HG03108 (cell line): ENCODE measurements around the gene ATG16L1.

Source experiments
- ATAC-seq: cut with Tn5 transposase; IDR thresholded peaks from one replicate; pipeline ENCODE4 v1.9.1; 2021; ENCODE audit warnings: moderate library complexity; ENCODE audit not compliant: unreplicated experiment

Gene ATG16L1

GRCh38 chr2:233288663-233289062 lies 37.2 kb downstream of the ATG16L1 start:
- ATAC-seq = no peak

GRCh38 chr2:233289648-233290047 lies 38.2 kb downstream of the ATG16L1 start:
- no peak for ATAC-seq

- ATAC-seq = no peak
Observed at GRCh38 chr2:233290051-233290845, 38.8 kb downstream of the ATG16L1 start.

DNA sequence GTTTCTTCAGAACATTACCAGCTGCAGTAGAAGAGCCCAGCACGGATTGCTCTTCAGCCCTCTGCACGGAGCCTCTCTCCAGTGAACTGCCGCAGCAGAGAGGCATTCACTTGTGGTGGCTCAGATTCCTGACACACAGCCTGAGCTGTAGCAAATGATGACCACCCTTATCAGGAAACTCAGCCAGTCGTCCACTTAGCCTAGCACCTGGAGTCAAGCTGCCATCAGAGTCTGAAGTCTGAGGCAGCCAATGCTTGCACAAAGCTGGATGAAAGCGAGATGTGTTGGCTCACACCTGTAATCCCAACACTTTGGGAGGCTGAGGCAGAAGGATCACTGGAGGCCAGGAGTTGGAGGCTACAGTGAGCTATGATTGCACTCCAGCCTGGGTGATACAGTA lies 44.4 kb downstream of the ATG16L1 start:
- no peak for ATAC-seq

- ATAC-seq = no peak
Observed at GRCh38 chr2:233297076-233297475, 45.6 kb downstream of the ATG16L1 start.

- ATAC-seq = no peak
Observed at GRCh38 chr2:233300401-233300800, 48.9 kb downstream of the ATG16L1 start.

DNA sequence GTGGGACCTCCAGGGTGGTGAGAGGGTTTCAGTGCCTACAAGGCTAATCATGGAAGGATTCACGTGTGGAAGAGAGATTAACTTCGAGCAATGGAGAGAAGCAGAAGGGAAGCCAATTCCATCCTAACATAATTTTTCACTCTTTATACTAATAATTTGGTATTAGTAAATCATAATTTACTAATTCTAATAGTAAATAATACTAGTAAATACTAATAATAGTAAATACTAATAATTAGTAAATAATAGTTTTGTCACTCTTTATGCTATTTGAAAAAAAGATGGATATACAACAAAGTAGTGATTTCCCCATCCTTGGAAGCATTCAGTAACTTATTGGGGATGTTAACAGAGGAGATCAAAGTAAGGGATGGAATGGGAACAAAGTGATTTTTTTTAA lies 49.8 kb downstream of the ATG16L1 start:
- ATAC-seq = no peak

DNA sequence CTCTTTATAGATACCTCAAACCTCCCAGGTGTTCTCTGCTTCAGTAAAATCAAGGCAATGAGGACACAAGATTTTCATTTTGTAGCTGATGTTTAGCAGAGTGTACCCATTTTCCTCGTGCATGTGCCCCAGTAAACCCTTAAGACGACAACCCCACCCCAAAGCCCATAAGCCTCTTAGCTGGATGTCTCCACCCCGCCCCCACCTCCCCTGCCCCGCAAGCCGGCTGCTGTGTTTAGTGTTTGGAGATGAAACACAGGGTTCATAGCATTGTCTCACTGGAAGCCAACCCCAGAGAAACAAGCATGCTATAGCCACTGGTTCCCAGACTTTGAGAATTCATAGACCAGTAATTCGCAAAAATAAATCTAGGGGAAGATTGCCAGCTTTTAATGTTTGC lies 50.3 kb downstream of the ATG16L1 start:
- no peak for ATAC-seq

- no peak for ATAC-seq
Observed at GRCh38 chr2:233303252-233303651, 51.8 kb downstream of the ATG16L1 start.

DNA sequence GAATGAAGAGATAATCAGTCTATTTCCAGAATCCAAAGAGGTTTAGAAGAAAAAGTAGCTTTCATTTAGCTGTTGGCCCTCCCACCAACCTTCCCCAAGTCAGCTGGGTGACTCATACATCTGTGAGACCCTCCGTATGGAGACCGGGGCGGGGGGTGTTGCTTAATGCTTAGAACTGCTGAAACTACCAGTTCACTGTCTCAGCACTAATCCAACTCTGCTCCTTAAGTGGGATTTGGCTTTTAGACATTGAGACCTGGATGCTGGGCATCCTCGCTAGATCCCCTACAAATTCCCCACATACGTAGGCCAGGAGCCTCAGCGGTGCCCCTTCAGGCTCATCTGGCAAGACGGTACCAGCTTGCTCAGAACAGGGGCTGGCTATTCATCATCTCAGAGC lies 56.1 kb downstream of the ATG16L1 start, which contains the start of gene SAG:
SAG (plus strand) TSS at position 252 of the 400 bp plus-strand sequence. CDS start 1,374 bp downstream, outside the sequence.
- ATAC-seq = no peak

DNA sequence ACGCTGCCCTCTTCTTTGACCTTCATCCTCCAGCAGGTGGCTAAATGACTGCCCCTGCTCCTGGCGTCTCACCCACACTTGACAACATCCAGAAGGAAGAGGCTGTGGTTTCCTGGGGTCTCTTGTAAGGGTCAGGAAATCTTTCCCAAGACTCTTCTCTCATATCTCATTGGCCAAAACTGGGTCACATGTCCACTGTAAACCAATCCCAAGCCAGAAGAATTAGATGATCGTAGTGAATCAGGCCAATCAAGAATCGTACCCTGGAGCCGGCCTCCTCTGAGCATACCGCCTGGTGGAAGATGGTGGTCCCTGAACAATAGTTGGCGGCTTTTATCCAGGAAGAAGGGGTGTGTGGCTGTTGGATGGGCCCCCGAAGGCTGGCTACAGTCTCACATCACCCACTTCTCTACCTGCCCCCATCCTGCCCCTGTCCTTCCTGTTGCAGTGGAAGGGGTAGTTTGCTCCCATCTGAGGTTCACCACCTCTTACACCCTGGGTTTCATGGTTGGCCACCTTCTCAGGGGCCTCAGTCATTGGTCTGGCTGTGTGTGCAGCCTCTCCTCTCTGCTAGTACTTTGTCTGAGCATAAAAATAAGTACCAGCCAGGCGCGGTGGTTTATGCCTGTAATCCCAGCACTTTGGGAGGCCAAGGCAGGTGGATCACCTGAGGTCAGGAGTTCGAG lies 59.9 kb downstream of the ATG16L1 start:
- no peak for ATAC-seq

DNA sequence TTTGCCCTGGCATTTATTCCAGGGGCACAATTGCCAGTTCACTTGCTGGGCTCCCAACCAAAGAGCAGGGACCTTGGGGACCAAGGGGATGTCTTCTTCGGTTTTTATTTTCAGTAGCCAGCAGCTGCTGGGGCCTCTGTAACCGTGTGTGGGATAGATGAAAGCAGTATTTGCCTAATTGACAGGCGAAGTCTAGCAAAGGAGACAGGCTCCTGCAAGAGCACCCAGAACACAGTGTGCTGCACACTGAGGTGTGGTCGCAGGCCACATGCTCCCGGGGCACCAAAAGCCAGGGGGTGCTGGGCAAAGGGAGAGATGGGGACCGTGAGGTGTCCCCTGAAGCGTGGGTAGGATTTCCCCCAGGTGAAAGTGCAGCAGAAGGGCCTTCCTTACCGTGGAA lies 61.4 kb downstream of the ATG16L1 start:
- no peak for ATAC-seq

DNA sequence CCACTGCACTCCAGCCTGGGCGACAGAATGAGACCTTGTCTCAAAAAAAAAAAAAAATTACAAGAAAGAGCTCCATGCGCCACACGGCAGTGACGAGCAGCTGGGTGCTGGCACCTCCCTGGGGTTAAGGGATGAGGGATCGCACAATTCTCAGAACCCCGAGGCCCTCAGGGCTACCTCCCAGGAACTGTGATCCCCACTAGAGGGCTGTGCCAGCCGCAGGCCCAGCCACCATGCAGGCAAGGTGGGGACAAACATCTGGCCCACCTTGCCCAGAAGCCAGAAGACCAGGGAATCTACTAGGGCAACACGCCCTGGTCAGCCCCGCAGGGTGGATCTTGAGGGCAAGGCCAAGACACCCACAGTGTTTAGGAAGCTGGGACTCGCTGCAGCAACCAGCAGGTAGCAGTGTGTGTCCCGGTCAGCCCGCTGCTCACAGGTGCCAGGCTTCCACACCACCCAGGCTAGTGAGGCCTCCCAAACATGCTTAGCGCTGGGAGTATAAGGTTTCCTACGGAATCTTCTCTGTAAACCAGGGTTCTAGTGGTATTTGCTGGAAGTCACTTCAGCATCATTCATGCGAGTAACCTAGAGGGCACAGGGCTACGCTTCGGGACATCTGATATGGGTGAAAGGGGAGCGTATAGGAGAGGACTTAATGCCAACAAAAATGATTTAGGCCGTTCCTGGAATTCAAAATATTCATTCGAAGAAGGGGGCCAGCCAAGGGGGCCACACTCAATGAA lies 62.9 kb downstream of the ATG16L1 start:
- ATAC-seq = no peak

GRCh38 chr2:233317196-233317943 lies 65.9 kb downstream of the ATG16L1 start:
- ATAC-seq = no peak

- ATAC-seq = no peak
Observed at GRCh38 chr2:233319256-233319655, 67.8 kb downstream of the ATG16L1 start.

GRCh38 chr2:233320470-233320869 lies 69.0 kb downstream of the ATG16L1 start:
- ATAC-seq = no peak

DNA sequence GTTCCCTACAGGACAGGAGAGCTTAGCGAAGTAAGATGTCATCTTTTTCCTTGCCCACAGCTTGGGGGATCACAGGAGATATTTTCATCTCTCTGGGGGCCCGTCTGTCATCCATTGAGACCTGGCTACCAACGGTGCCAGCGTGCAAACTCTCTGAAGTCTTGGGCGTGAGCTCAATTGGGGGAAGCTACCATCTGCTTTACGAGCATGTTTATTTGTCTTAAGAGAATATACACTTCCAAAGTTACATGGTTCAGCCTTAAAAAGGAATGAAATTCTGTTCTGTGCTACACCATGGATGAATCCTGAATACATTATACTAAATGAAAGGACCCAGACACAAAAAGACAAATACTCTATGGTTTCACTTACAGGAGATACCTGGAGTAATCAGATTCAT lies 69.7 kb downstream of the ATG16L1 start:
- no peak for ATAC-seq

DNA sequence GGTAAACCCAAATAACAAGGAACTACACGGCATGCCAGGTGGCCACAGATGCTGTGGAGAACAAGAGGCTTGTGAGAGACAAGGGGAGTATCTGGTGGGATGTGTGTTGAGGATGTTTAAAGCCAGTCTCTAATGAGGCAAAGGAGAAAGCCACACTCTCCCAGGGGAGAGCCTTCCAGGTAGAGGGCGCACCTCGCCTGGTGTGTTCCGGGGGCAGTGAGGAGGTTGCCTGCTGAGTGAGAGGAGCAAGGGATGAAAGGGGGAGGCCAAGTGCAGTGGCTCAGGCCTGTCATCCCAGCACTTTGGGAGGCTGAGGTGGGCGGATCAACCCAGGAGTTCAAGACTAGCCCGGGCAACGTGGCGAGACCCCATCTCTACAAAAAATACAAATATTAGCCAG lies 72.4 kb downstream of the ATG16L1 start:
- ATAC-seq = no peak

DNA sequence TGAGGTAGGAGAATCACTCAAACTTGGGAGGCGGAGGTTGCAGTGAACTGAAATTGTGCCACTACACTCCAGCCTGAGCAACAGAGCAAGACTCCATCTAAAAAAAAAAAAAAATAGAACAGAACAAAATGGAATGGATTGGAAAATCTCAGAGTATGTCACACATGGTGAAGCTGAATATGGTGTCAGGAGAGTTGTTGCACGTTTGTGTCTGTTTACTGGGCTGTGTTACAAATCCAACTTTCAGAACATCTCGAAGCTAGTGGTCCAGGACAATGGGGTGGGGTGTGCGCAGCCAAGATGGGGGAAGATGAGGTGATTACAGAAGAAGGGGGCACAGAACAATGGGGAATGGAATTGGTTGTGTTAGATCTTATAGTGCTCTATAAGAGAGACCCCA lies 73.8 kb downstream of the ATG16L1 start:
- no peak for ATAC-seq

- no peak for ATAC-seq
Observed at GRCh38 chr2:233325814-233326213, 74.3 kb downstream of the ATG16L1 start.

DNA sequence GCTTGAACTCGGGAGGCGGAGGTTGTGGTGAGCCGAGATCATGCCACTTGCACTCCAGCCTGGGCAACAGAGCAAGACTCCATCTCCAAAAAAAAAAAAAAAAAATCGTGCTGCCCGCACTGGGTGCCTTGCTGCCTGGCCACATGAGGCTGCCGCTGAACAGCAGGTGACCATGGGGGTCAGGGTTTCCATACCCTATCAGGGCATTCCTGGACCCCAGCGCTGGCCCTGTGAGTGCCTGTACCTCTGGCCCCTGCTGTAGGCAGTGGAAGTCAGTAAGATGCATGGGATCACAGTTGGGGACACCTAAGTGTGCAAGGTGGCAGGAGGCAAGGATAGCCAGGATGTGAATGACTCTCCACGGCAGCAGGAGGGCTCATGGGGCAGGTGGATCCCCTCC lies 75.0 kb downstream of the ATG16L1 start:
- no peak for ATAC-seq
